RWPE2 (cell line): ENCODE data around the gene NCF2.

ENCODE experiments used
- ATAC-seq: fragments of 200-7000 bp; cut with Tn5 transposase; 3 replicates; pipeline ENCODE4 v1.9.1; 2021; ENCODE audit warnings: low read depth
- DNase-seq: peaks from one replicate; pipeline ENCODE4 v3.0.0-alpha.2; 2020; ENCODE audit warnings: low spot score
- H3K27ac ChIP-seq: fragments of 450-650 bp; 2 replicates; pipeline ENCODE4 v1.5.1; 2017; ENCODE audit warnings: mild to moderate bottlenecking; ENCODE audit not compliant: poor library complexity, severe bottlenecking
- H3K27me3 ChIP-seq: fragments of 250-450 bp; sonication (Bioruptor Pico); 2 replicates; pipeline ENCODE4 v1.5.1; 2021; ENCODE audit warnings: mild to moderate bottlenecking, moderate library complexity; ENCODE audit not compliant: insufficient read depth, poor library complexity, severe bottlenecking
- H3K36me3 ChIP-seq: fragments of 250-450 bp; sonication (Bioruptor Pico); 2 replicates; pipeline ENCODE4 v1.5.1; 2020; ENCODE audit warnings: low read depth, mild to moderate bottlenecking, moderate library complexity
- H3K4me1 ChIP-seq: fragments of 250-450 bp; sonication (Bioruptor Pico); 2 replicates; pipeline ENCODE4 v1.5.1; 2021; ENCODE audit warnings: mild to moderate bottlenecking, moderate library complexity; ENCODE audit not compliant: insufficient read depth, poor library complexity, severe bottlenecking
- H3K4me3 ChIP-seq: fragments of 250-450 bp; sonication (Bioruptor Pico); 2 replicates; pipeline ENCODE4 v1.5.1; 2021; ENCODE audit warnings: mild to moderate bottlenecking, moderate library complexity; ENCODE audit not compliant: severe bottlenecking
- H3K9me3 ChIP-seq: fragments of 250-450 bp; sonication (Bioruptor Pico); 2 replicates; pipeline ENCODE4 v1.5.1; 2021; ENCODE audit warnings: mild to moderate bottlenecking, moderate library complexity; ENCODE audit not compliant: severe bottlenecking
- TF ChIP-seq, protein P1 (sequence below): fragments of 450-650 bp; IDR thresholded peaks from one replicate; pipeline ENCODE4 v1.5.1; 2017; ENCODE audit warnings: mild to moderate bottlenecking, moderate library complexity; ENCODE audit not compliant: poor library complexity, severe bottlenecking

The NCF2 gene

DNA sequence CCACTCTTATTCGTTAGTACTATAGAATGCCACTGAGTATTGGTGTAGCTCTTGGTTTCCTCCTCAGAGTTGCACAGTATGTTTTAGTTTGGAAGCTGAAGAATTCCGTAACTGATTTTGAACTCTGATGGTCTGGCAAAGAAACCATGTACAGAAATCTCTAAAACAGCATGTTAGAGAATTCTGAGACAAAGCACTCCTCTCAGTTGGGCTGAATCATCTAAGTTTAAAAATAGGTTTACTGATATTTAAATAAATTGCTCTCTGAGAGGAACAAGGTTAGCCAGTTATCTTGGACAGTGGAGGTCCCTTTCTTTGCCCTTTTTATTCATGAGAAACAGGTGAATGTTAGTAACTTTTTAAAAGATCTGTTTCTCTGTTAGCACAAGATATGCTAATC lies 43.8 kb downstream of the NCF2 start:
- no peak overlapping the region for H3K27ac ChIP-seq
- ATAC-seq (no peak), DNase-seq (no peak)
- no peak overlapping the region for H3K4me3 ChIP-seq
- no peaks in the 10 kb centered on the region for H3K27me3 ChIP-seq
- H3K36me3 ChIP-seq: peaks cover 100% of the 10 kb centered on the region
- no peaks in the 10 kb centered on the region for H3K4me1 ChIP-seq
- TF ChIP-seq, protein P1, sequence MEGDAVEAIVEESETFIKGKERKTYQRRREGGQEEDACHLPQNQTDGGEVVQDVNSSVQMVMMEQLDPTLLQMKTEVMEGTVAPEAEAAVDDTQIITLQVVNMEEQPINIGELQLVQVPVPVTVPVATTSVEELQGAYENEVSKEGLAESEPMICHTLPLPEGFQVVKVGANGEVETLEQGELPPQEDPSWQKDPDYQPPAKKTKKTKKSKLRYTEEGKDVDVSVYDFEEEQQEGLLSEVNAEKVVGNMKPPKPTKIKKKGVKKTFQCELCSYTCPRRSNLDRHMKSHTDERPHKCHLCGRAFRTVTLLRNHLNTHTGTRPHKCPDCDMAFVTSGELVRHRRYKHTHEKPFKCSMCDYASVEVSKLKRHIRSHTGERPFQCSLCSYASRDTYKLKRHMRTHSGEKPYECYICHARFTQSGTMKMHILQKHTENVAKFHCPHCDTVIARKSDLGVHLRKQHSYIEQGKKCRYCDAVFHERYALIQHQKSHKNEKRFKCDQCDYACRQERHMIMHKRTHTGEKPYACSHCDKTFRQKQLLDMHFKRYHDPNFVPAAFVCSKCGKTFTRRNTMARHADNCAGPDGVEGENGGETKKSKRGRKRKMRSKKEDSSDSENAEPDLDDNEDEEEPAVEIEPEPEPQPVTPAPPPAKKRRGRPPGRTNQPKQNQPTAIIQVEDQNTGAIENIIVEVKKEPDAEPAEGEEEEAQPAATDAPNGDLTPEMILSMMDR: no peak
- no peaks in the 10 kb centered on the region for H3K9me3 ChIP-seq

GRCh38 chr1:183544598-183545297 lies 45.5 kb downstream of the NCF2 start:
- TF ChIP-seq, protein P1: no peak
- H3K27ac ChIP-seq: no peak overlapping the region

GRCh38 chr1:183543619-183544204 lies 46.5 kb downstream of the NCF2 start:
- DNase-seq: no peak
- peaks cover 97% of the 10 kb centered on the region for H3K36me3 ChIP-seq

More at GRCh38 chr1:183544598-183545297, 45.5 kb downstream of the NCF2 start:
- no peak for ATAC-seq
- no peak for DNase-seq
- Histone ChIP-seq H3K4me3 (no peak overlapping the region), H3K4me1 (no peaks in the 10 kb centered on the region), H3K27me3 (no peaks in the 10 kb centered on the region), H3K9me3 (no peaks in the 10 kb centered on the region), H3K36me3 (peaks cover 100% of the 10 kb centered on the region)

DNA sequence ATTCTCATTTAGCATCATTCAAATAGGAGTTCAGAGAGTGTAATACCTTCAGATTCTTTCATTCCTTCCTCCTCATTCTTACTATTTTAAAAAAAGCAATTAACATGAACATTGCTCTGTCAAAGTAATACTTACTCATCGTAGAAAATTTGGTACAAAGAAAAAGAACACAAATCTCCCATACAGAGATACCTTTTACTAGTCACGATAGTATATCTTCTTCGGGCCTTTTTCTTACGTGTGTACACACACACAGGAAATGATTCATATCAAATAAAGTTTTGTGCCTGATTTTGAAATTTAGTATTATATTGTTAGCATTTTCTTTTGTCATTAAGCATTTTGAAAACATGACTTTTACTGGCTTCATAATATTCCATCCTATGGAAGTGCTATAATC lies 52.9 kb downstream of the NCF2 start:
- TF ChIP-seq, protein P1: no peak
- DNase-seq: no peak
- peak; percentile 31; the same call in 1 of the 3 replicates for ATAC-seq
- peaks cover 7% of the 10 kb centered on the region for H3K4me1 ChIP-seq
- peaks cover 96% of the 10 kb centered on the region for H3K36me3 ChIP-seq
- H3K9me3 ChIP-seq: no peaks in the 10 kb centered on the region
- H3K4me3 ChIP-seq: no peak overlapping the region
- H3K27me3 ChIP-seq: no peaks in the 10 kb centered on the region
- peak overlapping the region; percentile 22 for H3K27ac ChIP-seq

More at GRCh38 chr1:183543619-183544204, 46.5 kb downstream of the NCF2 start:
- no peaks in the 10 kb centered on the region for H3K9me3 ChIP-seq
- TF ChIP-seq, protein P1: peak; percentile 87
- peak; percentile 95 for ATAC-seq
- no peak overlapping the region for H3K27ac ChIP-seq
- H3K4me1 ChIP-seq: no peaks in the 10 kb centered on the region
- H3K4me3 ChIP-seq: no peak overlapping the region
- H3K27me3 ChIP-seq: no peaks in the 10 kb centered on the region
